Skin epidermis (tissue), 12 donors: ENCODE results near the gene SCN2B.
"Not testable (repeated sequence)": the region's sequence is repeated elsewhere in the genome, so short reads cannot be mapped to it uniquely, and the experiment has no call there.

Source experiments
- H3K27ac ChIP-seq, 21 experiments: fragments of 200-600 bp; sonication (generic) in 11 of 21; one replicate each; pipeline ENCODE4 v1.5.0; 2020; ENCODE audit warnings: mild to moderate bottlenecking in 3 of 21, inconsistent platforms in 2 of 21, moderate library complexity in 2 of 21
- H3K4me3 ChIP-seq, 7 experiments: fragments of 200-600 bp; sonication (generic) in 2 of 7; one replicate each; pipeline ENCODE4 v1.5.0; 2020; ENCODE audit warnings: inconsistent platforms in 2 of 7, mild to moderate bottlenecking in 2 of 7, moderate library complexity in 1 of 7

The SCN2B gene

GRCh38 chr11:118184784-118185579, 8.5 kb upstream of the SCN2B start:
- H3K27ac ChIP-seq = no peak overlapping the region
- no peak overlapping the region for H3K4me3 ChIP-seq

GRCh38 chr11:118183691-118184090, 7.3 kb upstream of the SCN2B start:
- H3K4me3 ChIP-seq, H3K27ac ChIP-seq: not testable (repeated sequence)

- Histone ChIP-seq H3K4me3 (no peak overlapping the region), H3K27ac (peak overlapping the region in 6 of 21 experiments; percentile 7 to 60 (median 30))
Measured at GRCh38 chr11:118180300-118180703, 3.9 kb upstream of the SCN2B start.

- no peak overlapping the region for H3K4me3 ChIP-seq
- H3K27ac ChIP-seq = peak overlapping the region in 1 of 21 experiments; percentile 81
Measured at GRCh38 chr11:118176778-118177134, 317 bp upstream of the SCN2B start.

GRCh38 chr11:118175031-118175992, 1.1 kb downstream of the SCN2B start:
- peak overlapping the region in 1 of 7 experiments; percentile 29 for H3K4me3 ChIP-seq
- peak overlapping the region in 7 of 21 experiments; percentile 1 to 81 (median 55) for H3K27ac ChIP-seq

GRCh38 chr11:118174006-118174567, 2.4 kb downstream of the SCN2B start:
- Histone ChIP-seq H3K27ac (peak overlapping the region in 3 of 21 experiments; percentile 29 to 81 (median 81)), H3K4me3 (no peak overlapping the region)

GRCh38 chr11:118172356-118172755, 4.1 kb downstream of the SCN2B start:
- H3K27ac ChIP-seq = peak overlapping the region in 2 of 21 experiments; percentile 37 to 58
- H3K4me3 ChIP-seq = no peak overlapping the region

- Histone ChIP-seq H3K27ac (peak overlapping the region in 1 of 21 experiments; percentile 58), H3K4me3 (no peak overlapping the region)
Measured at GRCh38 chr11:118171269-118172062, 5.0 kb downstream of the SCN2B start.

GRCh38 chr11:118170882-118171268, 5.6 kb downstream of the SCN2B start:
- Histone ChIP-seq H3K4me3 (no peak overlapping the region), H3K27ac (no peak overlapping the region)

GRCh38 chr11:118170231-118170630, 6.2 kb downstream of the SCN2B start:
- no peak overlapping the region for H3K4me3 ChIP-seq
- H3K27ac ChIP-seq = no peak overlapping the region

- Histone ChIP-seq H3K4me3 (no peak overlapping the region), H3K27ac (no peak overlapping the region)
Measured at GRCh38 chr11:118169300-118170140, 6.9 kb downstream of the SCN2B start.

GRCh38 chr11:118168751-118169150, 7.7 kb downstream of the SCN2B start:
- Histone ChIP-seq H3K4me3 (no peak overlapping the region), H3K27ac (no peak overlapping the region)

- no peak overlapping the region for H3K27ac ChIP-seq
- H3K4me3 ChIP-seq = no peak overlapping the region
Measured at GRCh38 chr11:118168316-118168715, 8.1 kb downstream of the SCN2B start.

- Histone ChIP-seq H3K4me3 (no peak overlapping the region), H3K27ac (no peak overlapping the region)
Measured at GRCh38 chr11:118167906-118168305, 8.5 kb downstream of the SCN2B start.

GRCh38 chr11:118167253-118167652, 9.2 kb downstream of the SCN2B start:
- Histone ChIP-seq H3K4me3 (no peak overlapping the region), H3K27ac (no peak overlapping the region)

GRCh38 chr11:118166641-118167040, 9.8 kb downstream of the SCN2B start:
- no peak overlapping the region for H3K27ac ChIP-seq
- H3K4me3 ChIP-seq = no peak overlapping the region

- Histone ChIP-seq H3K4me3 (no peak overlapping the region), H3K27ac (no peak overlapping the region)
Measured at GRCh38 chr11:118164885-118165284, 11.6 kb downstream of the SCN2B start.

GRCh38 chr11:118163494-118163893, 12.9 kb downstream of the SCN2B start:
- H3K27ac ChIP-seq = no peak overlapping the region
- no peak overlapping the region for H3K4me3 ChIP-seq

- H3K27ac ChIP-seq = no peak overlapping the region
- H3K4me3 ChIP-seq = no peak overlapping the region
Measured at GRCh38 chr11:118162846-118163245, 13.6 kb downstream of the SCN2B start.
